SIG-M5 treated with dmso at 0.1 percent for 504 hours (cell line): Measurements from ENCODE around the gene CBR3.

Experiments
- DNase-seq: peaks from one replicate; lab custom pipeline; 2025; ENCODE audit not compliant: unreplicated experiment; lab: John Stamatoyannopoulos, UW

The CBR3 gene

DNA sequence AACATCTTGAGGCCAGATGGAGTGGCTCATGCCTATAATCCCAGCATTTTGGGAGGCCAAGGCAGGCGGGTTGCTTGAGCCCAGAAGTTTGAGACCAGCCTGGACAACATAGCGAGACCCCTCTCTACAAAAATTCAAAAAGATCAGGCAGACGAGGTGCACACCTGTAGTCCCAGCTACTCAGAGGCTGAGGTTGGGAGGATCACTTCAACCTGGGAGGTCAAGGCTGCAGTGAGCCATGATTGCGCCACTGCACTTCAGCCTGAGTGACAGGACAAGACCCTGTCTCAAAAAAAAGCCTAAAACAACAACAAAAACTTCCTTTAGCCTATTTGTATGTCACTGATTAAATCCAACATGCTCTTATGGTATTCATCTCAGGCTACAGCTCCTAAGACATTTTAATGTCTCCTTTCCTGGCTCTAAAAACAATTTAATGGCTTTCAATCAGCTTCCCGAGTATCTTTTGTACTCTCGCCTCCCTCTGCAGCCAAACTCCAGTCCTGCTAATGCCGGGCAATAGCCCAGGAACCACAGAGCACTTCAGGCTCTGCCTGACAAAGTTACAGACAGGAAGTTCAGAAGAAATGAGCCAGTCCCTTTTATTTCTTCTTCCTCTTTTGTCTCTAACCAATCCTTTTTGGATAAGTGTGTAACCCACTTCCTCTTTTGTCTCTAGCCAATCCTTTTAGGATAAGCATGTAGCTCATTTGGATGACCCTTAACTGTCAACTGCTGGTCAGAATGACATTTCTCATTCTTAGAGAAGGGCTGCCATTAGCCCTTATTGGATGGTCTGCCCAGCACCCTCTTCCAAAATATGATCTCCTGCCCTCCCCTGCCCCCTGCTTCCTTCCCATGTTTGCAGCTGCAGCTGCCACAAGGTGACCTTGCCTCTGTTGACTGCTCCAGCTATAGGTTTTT lies 15.2 kb downstream of the CBR3 start:
- DNase-seq, result peak; percentile 99

DNA sequence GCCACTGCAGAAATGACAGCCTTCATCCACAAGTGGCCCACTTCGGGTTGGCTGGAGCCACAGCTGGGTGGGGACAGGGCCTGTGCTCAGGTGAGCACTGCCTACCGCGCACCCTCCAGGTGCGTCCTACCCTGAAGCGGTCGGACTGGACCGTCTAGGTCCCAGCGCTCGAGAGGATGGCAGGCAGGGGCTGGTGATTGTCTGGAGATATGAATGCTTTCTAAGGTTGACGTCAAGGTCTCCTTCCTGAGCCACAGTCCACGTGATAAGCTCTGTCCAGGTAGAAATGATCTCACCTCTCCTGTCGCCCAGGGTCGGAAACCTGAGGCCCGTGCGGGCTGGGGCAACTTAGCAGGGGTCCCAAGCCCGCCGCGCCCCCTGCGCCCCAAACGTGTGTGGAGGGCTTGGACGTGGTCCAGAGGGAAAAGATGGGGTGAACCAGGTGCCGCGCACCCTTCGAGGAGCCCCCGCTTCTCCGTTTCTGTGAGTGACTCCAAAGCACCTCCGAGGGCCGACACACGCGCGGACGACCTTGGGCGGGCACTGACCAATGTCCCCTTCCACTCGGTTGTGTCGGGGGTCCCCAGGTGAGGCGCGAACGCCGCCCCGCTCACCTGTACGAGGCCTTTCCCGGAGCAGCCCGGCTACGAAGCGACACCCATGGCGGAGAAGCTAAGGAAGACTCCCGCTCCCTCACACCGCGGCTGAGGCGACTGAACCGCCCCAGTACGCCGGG lies 20.9 kb downstream of the CBR3 start:
- peak; percentile 24 for DNase-seq

DNA sequence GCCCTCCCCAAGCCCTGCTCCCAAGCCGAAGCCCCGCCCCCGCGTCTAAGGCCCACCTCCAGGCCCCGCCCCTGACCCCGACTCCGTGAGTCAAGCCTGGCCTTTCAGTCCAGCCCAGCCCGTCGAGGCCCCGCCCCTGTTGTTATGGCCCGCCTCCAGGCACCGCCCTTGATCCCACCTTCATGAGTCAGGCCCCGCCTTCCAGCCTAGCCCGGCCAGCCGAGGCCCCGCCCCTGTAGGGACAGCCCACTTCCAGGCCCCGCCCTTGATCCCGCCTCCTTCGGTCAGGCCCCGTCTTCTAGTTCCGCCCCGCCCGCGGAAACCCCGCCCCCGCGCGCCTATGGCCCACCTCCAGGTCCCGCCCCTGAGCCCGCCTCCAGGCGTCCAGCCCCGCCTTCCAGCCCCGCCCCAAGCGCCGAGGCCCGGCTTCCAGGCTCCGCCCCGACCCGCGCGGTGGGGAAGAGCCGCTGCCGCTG lies 21.5 kb downstream of the CBR3 start:
- peak; percentile 96 for DNase-seq

DNA sequence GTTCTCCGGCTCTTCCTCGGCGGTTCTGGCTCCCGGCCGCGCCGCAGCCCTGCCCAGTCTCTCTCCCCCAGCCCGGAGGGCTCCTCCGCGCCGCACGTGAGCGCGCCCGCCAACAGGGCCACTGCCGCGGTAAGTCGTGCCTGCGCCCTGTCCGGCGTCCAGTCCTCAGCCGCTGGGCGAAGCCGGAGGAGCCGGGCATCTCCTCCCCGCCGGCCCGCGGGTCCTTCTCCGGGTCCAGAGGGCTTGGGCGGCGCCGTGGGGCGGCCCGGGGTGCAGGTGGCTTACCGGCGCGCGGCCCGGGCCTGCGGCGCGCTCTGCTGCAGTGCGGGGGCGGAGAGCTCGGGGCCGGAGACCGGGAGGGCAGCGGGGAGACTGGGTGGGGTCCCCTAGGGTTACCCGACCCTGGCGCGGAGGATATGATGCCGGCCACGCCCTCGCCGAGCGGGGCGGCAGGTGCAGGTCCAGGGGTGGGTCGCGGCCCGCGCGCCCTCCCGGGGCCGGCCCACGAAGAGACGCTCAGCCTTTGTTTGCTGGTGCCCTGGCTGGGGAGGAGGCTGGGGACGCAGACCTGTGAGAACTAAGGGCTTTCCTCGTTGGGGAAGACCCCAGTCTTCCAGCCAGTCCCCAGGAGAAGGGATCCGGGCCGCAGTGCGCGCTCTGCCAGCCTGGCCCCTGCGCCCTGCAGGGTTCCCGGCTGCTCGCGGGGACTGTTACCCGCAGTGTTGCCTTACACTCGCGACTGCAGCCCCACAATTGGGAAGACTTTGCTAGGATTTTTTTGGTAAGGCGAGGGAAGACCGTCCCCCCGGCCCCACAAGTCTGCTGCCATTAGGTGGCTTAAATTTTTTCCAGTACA lies 22.2 kb downstream of the CBR3 start, which contains the start of gene DOP1B:
TSS of gene DOP1B (plus strand) at position 10 of the 856 bp plus-strand sequence. CDS start 7,910 bp downstream, outside the sequence.
- DNase-seq, result peak; percentile 31

DNA sequence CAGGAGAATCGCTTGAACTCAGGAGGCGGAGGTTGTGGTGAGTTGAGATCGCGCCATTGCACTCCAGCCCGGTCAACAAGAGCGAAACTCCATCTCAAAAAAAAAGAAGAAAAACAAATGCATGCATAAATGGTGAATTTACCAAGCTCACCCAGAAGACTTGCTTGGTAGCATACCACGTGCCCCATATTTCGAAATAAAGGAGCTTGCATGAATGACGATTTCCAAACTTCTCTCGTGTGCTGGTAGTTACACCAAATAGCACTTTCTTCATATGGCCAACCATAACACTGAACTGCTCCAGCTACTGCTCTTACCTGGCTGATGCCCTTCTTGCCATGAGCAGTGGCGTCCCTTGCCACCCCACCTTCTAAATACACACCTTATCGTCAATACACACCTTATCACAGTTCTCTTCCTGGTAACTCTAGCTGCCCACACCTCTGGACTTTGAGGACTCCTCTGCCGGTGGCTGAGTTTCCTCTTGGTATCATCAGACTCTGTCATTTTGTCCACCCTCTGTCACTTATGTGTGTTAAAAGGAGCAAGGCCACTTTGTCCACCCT lies 24.6 kb downstream of the CBR3 start:
- DNase-seq, result peak; percentile 86

DNA sequence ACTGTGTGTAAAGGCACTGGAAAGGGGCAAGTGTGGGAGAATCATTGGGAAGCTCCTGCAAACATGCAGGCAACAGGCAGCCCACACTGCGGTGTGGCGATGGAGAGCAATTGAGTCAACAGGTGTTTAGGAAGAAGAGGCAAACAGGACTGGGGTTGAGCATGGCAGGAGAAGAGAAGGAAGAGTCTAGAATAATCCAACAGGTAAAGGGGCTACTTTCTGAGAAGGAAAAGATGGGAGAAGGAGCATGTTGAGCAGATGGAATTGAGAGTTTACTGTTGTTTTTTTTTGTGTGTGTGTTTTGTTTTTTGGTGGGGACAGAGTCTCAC lies 25.9 kb downstream of the CBR3 start:
- no peak for DNase-seq

DNA sequence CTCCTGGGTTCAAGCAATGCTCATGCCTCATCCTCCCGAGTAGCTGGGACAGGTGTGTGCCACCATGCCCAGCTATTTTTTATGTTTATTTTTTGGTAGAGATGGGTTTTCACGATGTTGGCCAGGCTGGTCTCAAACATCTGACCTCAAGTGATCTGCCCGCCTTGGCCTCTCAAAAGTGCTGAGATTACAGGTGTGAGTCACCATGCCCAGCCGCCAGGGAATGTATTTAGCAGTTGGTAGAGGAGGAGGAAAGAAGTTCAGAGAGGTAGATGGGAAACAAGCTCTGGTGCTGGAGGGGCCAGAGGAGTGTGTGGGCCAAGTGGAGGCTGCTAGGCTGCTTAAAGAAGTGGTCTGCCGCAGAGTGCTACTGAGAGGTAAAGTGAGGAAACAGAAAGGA lies 27.8 kb downstream of the CBR3 start:
- no peak for DNase-seq

DNA sequence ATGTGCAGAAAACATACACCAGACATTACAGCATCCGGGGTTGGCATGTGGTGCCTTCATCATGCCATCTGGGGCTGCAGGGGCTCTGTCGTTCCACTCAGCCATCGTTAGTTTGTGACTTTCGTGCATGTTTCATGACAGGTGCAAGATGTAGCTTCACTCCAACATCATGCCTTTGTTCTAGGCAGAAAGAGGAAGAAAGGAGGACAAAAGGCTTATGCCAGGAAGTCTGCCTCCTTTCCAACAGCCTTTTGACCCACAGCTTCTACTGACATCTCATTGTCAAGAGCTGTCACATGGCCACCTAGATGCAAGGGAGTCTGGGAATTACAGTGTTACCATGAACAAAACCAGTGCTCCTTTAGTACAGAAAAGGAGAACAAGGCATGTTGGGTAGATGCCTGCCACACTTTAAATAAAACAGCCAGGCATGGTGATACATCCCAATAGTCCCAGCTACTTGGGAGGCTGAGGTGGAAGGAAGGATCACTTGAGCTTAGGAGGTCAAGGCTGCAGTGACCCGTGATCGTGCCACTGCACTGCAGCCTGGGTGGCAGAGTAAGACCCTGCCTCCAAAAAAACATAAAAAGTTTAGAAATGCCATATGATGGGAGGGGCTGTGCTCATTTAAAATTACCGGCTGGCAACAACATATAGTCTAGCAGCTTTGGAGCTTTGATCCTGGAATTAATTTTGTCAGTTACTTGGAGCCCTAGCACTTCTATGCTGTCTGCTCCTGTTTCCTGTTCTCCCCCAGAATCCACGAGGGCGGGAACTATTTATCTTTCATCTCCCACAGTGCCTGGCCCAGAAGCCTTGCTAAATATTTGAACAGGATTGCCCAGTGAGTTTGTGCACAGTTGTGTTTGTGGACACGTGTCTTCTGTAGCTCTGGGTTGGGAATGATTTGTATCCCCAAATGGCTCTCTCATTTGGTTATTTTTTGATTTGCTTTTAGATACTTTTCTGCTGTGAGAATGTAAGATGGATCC lies 29.2 kb downstream of the CBR3 start:
- peak; percentile 37 for DNase-seq

DNA sequence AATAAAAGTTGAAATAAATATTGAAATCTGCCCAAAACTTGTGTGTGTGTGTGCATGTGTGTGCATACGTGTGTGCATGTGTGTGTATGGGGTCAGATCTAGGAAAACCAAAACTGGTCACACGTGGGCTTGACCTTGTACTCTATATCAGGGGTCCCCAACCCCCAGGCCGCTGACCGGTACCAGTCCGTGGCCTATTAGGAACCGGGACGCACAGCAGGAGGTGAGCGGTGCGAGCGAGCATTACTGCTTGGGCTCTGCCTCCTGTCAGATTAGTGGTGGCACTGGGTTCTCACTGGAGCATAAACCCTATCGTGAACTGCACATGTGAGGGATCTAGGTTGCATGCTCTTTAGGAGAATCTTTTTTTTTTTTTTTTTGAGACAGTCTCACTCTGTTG lies 30.5 kb downstream of the CBR3 start:
- no peak for DNase-seq

DNA sequence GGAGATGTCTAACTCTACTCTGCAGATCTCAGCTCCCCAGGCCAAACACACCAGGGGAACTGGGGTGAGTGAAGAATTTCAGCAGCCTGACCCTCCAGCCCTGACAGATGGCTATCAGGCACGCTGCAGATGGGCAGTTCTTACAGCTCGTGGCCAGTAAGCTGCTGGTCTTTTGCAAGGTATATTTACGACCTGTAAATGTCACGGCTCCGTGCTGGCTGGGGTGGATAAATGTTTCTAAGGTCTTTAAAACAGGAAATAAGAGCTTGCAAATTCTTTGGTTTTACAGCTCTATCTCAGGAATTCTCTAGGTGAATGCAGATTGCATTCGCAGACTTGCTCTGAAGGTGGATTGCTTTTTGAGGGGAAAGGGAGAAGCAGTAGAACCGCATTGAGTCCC lies 31.8 kb downstream of the CBR3 start:
- no peak for DNase-seq

DNA sequence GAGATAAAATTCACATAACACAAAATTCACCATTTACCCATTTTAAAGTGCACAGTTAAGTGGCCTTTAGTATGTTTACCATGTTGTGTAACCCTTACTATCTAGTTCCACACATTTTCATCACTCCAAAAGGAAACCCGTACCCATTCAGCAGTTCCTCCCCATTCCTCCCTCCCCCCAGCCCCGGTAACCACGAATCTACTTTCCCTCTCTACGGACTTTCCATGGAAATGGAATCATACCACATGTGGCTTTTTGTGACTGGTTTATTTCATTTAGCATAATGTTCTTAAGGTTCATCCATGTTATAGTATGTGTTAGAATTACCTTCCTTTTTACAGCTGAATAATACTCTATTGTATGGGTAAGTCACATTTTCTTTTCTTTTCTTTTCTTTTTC lies 32.7 kb downstream of the CBR3 start:
- DNase-seq, result no peak

DNA sequence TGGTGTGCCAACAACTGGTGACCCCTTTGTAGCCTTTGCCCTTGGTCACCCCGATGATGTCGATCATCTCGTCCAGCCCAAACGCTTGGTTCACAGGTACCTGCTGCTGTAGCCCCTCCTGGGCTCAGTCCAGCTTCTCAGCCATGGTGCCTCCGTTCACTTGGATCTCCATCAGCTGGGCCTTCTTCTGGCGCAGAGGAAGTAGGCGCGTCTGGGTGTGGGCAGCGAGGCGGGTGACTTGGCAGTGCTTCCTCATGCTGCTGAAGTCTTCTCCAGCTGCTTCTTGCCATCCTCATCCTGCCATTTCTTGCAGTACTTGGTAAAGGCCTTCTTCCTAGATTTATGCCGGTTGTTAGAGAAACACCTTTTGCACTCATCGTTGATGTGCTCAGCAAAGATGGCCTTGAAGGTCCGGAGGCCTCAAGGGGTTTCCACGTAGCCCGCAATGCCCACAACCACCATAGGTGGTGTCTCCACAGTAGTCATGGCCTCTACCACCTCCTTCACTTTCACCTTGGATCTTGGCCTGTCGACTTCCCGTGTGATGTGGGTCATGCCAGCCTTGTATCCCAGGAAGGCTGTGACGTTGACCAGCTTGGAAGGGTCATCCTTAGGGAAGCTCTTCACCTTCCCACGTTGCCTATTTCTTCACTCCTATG lies 34.7 kb downstream of the CBR3 start:
- DNase-seq, result no peak

DNA sequence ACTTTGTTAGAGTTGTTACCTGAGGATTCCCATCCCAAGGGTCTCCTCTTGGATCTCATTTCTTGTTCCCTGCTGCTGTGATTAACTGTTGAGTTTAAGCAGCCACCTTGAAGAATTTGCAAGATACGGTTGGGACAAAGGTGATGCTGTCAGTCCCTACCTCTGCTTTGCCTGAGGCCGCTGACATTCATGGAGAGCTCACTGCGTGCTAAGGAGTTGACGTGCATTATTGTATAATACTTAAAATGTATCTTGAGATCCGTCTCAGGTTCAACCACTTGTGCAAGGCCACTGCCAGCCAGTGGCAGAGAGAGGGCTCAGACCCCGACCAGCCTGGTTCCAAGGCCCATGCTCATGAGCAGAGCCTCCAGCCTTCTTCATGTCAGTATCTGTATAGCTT lies 35.9 kb downstream of the CBR3 start:
- no peak for DNase-seq

DNA sequence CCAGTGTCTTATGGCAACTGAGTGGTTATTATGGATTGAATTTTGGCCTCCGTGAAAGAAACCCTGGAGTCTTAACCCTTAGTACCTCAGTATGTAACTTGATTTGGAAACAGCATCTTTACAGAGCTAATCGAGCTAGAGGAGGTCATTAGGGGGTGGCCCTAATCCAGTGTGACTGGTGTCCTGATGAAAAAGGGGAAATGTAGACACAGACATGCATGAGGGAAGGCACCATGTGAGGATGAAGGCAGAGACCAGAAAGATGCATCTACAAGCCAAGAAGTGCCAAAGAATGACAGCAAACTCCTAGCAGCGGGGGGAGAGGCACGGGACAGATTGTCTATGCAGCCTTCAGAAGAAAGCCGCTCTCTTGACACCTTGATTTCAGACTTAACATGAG lies 36.5 kb downstream of the CBR3 start:
- DNase-seq, result no peak

DNA sequence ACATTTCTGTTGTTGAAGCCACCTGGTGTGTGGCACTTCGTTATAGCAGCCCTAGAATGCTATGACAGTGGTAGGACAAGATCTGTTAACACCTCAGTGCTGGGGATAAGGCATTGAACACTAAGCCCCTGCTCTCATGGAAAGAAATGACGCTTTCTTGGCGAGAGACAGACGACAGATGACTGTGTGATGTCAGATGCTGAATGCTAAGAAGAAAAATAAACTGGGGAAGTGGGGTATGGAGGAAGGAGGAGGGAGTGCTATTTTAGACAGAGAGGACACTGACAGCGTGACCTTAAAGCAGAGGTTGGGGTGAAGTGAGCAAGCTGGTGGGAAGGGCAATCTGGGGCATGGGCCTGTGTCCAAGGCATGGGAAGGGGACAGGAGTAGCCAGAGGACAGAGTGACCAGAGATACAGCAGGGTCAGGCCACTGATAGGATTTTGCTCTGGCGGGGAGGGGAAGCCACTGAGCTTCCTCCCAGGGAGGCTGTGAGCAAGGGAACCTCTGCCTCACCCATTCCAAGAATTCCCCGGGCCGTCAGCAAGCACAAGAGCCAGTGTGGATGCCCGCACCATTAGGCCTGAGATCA lies 37.0 kb downstream of the CBR3 start:
- DNase-seq, result no peak

DNA sequence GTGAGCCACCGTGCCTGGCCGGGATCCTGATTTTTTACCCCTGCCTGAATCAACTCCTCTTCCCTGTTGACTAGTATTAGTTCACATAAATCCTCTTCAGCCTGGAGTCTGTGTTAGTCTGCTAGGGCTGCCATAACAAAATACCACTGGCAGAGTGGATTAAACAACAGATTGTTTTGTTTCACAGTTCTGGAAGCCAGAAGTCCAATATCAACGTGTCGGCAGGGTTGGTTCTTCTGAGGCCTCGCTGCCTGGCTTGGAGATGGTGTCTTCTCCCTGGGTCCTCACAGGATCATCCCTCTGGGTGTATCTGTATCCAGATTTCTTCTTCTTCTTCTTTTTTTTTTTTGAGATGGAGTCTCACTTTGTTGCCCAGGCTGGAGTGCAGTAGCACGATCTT lies 39.9 kb downstream of the CBR3 start:
- DNase-seq, result no peak

DNA sequence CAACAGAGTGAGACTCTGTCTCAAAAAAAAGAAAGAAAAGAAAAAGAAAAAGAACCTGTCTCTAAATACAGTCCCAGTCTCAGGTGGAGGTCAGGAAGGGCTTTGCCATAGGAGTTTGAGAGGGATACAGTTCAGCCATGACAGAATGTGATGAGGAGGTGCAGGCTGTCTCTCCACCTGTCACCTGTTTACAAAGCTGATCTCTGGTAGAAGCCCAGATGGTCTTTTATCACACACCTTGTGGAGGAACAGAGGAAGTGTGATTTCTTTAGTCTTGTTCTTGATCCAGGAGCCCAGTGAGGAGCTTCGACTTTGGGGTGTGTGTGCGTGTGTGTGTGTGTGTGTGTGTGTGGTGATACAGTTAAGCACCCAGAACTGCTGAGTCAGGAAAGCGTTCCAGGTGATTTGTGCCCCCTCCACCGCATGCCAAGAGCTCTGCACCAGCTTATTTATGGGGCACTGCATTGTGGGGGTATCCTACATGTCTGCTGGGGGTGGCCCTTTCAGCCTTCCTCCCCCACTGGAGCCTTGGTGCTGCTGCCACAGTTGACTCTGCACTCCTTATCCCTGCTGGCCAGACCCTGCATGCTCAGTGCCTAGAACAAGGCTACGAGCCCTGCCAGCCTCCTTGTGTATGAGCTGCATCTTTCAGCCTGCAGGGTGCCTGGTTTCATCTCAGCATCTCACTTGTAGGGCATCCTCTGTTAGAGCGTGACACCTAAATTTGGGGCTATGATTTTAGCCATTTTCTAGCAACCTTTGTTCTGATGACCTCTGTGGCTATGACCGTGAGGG lies 41.1 kb downstream of the CBR3 start:
- no peak for DNase-seq

DNA sequence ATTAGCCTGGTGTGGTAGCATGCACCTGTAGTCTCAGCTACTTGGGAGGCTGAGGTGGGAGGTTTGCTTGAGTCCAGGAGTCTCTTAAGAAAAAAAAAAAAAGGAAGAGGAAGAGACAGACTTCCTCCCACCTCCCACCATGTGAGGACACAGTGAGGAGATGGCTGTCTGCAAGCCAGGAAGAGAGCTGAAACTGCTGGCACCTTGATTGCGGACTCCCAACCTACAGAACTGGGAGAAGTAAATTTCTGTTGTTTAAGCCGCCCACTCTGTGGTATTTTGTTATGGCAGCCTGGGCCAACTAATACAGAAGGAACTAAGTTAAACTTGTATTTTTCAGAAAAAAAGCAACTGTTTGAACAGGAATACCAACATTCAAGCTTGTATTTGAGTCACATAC lies 43.5 kb downstream of the CBR3 start:
- DNase-seq, result no peak
